Anterior cingulate cortex (tissue), 58 donors: ENCODE measurements around the gene LIPH.

Source experiments
- DNase-seq, 58 donors: peaks; one replicate each; lab custom pipeline; 2025; lab: John Stamatoyannopoulos, UW

LIPH gene

DNA sequence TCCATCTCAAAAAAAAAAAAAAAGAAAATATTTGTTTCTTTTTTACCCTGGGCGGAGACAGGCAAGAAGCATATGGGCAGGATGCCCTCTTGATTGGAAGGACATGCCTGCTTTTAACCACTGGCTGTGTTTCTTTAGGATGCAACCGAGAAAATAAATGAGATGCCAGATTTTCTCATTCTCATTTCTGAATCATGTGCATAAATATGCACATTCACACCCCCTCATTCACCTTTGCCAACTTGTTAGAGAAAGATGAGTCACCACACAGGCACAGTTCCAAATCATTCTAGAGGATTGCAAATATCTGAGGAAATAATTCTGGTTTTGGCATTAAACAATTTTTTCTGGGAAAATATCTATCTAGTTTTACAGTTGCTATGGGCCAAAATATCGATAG, 3.3 kb downstream of the LIPH start:
- DNase-seq: peak in 5 of 58 donors; percentile 1 to 33 (median 20)

DNA sequence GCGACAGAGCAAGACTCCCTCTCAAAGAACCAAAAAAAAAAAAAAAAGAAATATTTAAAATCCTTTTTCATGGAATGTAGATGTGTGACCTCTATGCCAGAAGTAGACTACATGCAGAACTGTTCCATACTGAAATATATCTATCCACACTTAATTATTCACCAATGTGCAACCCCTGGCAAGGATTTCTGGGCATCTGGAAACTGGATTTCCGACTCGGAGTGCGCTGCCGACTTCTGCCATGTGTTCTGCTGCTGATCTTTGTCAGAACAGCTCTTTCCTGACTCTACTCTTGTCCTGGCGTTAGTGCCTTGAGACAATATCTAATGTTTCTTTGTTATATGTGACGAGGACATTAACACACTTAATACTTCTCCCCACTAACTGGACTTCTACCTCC, 11.7 kb downstream of the LIPH start:
- DNase-seq: no peak

DNA sequence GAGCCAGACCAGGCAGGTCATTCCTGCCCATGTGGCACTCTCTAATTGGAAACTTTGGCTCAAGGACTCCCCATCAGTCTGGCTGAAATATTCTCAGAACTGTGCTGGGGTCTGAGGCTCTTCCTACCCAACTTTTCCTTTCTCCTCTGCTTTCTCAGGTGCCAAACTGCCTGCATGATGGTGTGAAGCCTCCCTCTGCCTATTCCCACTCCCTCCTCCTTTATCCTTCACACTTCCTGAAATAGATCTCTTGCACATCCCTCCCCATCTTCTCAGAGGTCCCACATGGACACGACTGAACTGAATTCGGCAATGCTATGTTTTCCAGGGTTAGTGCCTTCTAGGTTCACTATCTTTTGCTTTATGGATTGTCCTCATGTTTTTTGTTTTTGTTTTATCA, 12.5 kb downstream of the LIPH start:
- no peak for DNase-seq

DNA sequence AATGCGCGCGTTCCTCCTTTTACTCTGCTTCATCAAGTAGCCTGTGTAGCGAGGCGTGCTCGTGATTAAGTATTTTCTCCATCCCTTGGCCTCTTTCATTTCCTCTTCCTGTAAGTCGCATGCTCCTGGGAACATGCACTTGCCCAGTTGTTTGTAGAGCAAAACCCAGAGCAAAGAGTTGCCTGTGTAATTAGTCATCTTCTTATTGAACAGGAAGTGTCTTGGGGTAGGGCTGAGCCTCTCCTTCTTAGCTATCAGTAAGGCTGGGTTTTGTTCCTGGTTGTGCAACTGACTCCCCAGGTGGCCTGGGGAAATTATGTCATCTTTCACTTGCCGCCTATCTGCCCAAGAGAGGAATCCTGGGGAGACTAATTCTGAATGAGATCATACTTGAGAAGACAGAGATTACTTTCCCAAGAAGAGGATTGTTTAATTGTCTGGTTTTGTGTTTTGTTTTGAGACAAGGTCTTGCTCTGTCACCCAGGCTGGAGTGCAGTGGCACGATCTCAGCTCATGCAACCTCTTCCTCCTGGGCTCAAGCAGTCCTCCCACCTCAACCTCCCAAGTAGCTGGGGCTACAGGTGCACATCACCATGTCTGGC, 14.9 kb downstream of the LIPH start:
- DNase-seq: peak in 3 of 58 donors; percentile 4 to 19 (median 5)

DNA sequence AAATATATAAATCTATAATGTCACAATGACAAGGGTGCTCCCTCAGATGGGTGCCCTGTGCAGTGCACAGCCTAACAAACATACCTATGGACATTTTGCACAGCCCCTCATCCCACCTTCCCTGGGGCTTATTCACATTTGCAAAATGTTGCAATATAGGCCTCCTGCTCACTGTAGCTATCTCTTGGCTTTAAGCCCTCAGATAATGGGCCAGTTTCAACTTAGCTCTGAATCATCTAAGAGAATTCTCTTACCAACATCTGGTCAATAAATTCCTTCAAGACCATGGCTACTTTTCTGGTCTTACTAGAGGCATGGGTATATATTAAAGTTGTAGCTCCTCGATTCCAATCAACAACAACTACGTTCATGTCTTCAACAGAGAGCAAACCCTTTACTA, 17.9 kb downstream of the LIPH start:
- DNase-seq: no peak

DNA sequence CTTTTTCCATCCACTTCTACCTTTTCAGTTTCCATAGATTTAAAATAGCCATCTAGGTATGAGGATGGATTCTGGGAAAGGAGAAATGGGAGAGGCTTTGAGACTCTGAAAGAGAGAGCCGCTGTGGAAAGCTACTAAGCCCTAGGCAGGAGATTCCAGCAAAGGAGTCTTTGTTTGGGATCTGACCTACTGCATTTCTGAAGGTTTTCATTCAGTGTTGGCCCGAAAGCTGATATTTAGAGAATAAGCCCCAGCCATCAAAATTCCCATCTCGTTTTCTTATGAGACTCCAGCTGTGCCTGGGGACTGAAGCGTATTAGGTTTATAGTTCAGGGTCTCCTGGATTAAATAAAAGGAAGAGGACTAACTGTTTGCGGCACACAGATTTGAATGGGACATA, 19.5 kb downstream of the LIPH start:
- DNase-seq: peak in 2 of 58 donors; percentile 0 to 1

DNA sequence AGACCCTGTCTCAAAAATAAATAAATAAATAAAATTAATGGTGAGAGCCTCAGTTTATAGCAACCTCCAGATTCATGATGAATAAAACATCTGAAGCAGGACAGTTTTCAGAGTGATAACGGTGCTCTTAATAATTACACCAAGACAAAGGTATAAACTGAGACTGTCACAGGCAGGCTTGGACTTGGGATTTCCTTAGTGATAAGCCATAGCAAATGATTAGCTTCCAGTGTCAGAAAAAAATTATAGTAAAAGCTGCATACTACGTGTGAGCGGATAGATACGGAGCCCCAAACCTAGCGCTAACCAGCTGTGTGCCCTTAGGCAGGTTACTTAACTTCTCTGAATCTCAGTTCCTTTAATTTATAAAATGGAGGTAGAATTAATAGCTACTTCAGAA, 21.5 kb downstream of the LIPH start:
- no peak for DNase-seq

DNA sequence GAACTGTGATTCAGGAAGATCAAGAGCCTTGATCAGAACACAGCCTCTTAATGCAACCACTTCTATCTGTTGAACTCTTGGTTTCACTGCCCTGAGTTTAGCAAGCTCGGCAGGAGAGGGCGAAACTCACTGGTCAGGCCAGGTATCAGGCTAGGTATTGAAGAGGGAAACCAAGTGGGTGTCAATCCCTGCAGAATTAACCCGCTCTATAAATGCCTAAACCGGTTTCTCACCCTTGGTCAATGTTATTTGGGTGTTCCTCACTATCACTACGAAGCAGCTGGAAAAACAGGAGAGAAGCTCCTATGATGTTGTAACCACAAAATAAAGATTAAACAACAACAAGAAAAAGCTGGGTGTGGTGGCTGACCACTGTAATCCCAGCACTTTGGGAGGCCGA, 23.9 kb downstream of the LIPH start:
- DNase-seq: no peak

DNA sequence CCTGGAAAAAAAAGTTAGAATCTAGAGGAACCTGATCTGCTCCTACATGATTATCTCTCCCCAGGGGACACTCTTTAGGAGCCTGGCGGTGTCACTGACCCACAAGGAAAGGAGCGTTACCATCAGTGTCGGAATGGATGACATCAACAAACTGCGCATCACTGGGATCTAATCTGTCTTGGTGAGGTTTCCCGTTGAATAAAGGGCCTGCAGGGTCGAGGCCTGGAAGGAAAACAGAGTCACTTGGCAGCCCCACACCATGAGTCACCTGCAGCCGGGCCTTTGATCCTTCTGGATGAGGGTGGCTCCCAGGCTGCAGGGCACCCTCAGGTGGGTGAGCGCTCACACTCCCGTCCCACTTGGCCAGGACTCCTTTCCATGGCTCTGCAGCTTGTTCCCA, 25.0 kb downstream of the LIPH start:
- no peak for DNase-seq

DNA sequence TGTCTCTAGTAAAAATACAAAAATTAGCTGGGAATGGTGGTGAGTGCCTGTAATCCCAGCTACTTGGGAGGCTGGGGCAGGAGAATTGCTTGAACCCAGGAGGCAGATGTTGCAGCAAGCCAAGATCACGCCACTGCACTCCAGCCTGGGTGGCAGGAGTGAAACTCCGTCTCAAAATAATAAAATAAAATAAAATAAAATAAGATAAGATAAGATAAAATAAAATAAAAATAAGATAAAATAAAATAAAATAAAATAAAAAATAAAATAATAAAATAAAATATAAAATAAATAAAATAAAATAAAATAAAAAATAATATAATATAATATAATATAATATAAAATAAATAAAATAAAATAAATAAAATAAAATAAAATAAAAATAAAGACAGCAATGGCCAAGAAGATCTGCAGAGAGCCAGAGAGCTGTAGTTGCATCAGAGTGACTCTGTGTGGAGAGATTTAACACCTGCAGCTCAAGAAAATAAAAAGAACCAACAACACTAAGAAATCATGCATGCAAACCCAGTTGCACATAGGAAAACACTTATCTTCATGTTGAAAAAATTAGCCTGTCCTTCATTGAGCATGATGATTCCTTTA, 25.9 kb downstream of the LIPH start:
- no peak for DNase-seq

DNA sequence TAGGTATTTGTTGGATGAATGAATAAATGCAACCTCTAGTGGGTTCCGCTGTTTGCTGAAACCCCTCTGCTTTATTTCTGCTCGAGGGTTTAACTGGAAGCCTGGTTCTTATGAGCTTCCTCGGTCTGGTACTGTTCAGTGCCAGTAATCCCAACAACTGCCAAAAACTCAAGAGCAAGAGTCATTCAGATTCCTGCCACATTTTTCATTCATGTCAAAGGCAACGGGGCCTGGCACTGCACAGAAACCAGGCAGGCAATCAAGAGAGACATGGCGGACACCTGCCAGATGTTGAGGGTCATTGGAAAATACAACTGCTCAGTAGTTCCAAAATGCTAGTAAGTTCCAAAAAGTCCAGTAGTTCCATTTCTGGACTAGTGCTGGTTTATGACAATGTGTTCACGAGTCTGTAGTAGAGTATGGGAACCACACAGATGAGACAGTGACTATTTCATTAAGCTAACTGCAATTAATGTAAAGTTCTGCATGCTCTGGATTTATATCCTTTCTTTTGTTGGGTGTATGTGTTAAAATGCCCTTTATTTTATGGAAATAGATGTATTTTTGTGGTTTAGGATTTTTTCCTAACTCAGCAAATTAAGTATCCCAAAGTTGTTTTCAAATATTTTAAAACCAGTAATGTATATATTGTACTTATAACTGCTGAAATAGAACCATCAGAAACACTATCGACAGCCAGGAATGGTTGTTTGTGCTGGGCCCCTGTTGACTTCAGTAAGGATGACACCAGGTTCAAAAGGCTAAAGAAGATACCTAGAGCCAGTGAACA, 30.8 kb downstream of the LIPH start:
- no peak for DNase-seq

DNA sequence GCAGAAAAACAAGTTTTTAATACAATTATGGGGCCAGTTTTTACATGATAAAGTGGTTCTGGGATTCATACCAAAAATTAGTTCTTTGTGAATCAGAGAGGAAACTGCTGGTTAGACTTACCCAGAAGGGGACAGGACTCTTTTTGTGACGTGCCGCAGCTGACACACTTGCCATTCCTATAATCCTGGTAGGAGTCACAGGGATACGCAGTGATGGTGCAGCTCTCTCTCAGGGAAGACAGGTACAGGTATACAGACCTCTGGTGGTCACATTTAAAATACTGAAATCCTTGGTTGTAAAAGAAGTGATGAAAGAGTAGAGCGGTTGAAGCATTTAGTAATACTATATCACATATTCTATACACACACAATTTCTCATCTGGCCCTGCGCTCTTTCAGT, 33.4 kb downstream of the LIPH start:
- DNase-seq: no peak

DNA sequence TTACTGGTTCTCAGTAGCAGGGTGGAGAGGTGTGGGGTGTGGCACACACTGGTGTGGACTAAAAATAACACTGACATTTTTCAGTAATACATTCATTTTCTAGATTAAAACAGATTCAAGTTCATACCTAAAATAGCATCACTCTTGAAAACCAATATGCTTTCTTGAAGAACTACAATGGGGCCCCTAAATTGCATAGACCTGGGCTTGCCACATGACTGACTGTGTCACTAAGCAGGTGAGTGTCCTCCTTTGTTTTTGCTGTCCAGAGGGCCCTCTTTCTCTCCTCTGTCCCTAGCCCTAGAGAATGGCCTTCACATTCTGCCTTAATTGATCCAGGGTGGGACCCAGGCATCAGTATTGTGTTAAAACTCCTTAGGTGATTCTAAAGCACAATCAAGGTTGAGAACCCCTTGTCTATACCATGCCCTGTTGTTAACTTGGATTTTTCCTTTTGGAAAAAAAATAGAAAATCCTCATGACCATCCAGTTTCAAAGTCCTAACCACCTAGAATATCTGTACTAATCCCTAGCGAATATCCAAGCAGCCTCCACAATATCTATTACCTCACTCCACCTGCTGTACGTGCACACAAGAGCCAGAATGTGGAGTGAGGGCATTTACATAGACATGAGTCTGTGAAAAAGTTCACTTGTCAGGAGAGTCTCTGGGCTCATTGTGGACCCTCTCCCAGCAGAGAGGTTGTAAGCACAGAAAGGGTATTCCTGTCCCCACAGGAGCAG, 34.8 kb downstream of the LIPH start:
- no peak for DNase-seq

DNA sequence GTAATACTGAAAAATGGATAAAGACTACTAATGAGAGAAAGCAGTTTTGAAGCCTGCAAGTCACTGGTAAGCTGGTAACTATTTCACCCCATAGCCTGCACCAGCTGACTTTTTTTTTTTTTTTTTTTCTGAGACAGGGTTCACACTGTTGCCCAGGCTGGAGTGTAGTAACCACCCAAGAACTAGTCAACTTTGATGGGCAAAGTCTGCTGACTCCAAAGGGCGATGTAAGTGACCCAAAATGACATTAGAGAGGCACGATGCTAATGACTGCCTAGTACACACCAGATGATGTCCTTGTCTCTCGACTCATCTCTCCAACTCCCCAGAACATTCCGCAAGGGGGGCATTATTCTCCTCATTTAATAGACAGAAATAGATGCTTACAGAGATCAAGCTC, 40.7 kb downstream of the LIPH start:
- DNase-seq: no peak

DNA sequence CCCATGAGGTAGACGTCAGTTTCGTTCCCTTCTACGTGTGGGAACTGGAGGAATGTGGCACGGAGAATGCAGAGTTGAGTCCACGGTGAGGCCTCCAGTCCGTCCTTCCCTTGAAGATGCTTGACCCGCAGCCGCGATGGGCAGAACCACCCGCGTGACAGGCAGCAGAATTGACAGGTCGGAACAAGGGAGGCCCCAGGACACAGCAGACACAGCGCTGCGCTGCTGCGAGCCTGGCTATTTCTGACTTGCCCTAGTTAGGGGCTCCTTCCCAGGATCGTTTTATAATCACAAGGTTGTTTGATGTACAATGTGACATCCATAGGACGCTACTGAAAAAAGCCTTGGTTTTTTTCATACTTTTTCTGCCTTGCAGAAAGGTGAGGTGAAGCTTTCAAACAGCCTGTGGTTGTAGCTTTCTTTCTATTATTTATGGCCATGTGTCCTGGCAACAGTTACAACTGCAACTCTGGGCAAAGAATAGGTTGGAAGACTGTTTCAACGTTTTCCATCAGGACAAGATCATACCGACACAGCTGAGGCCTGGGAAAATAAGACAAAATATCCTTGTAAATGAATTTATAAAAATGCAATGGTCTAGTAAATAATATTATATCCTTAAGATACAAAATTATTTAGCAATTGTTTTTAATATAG, 43.9 kb downstream of the LIPH start:
- no peak for DNase-seq

DNA sequence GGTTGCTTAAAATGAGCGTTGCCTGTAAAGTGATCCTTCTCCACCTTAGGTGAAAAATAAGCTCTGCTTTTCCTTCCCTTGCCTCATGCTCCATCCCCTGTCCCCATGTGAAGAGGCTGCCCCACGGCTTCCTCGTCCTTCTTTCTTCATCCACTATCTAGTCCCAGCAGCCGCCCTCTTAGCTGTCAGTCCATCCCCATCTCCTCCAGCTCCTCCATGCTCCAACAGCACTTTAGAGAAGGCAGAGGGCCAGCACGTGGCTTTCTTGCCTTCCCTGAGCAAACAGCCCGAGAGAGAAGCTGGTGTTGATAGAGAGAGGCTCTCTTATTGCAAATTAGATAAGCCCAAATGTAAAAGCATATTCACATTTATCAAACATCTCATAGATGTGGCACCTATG, 44.5 kb downstream of the LIPH start:
- no peak for DNase-seq

DNA sequence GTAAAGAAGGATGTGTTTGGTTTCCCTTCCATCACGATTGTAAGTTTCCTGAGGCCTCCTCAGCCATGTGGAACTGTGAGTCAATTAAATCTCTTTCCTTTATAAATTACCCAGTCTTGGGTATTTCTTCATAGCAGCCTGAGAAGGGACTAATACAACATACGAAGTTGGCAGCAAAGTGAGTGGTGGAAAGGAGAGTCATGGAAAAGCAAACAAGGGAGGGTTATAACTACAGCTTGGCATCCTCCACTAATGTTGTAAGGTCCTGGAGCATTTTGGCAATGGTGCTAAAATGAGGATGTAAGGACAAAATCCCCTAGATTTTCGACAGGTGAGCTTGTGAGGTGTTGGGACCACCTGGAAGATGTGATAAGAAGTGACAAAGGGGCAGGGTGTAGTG, 47.8 kb downstream of the LIPH start:
- DNase-seq: no peak

DNA sequence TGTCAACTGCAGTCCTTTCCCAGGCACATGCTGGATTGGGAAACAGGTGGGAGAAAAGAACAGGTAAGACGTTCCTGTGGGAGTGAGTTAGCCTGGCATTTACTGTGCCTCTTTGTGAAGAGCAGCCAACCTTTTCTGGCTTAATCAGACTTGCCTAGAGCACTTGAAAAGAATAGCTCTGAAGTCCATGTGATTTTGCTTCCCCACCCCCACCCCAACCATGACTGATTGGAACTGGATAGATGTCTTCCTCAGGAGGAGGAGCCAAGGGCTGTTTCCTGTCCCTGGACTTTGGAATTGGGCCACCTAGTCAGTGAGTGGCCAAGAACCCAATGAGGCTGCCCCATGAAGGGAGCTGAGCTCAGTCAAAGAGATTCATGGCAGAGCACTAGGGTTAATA, 48.9 kb downstream of the LIPH start:
- DNase-seq: no peak

DNA sequence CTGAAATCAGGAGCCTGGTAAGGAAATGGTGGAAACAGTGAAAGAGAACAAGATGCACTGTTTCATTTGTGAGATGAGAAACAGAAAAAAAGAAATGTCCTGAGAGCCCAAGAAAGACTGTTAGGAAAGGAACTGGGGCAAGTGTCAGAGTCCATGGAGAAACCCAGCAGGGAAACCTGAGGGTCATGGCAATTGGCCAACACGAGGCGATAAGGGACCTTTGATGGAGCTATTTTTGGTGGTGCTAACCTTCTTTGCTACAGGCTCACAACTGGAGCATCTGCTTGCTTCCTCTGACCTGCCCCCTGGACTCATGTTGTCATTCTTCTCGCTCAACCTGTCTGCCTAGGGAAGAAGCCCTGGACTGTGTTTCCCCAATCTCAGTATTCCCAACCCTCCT, 49.4 kb downstream of the LIPH start:
- no peak for DNase-seq

DNA sequence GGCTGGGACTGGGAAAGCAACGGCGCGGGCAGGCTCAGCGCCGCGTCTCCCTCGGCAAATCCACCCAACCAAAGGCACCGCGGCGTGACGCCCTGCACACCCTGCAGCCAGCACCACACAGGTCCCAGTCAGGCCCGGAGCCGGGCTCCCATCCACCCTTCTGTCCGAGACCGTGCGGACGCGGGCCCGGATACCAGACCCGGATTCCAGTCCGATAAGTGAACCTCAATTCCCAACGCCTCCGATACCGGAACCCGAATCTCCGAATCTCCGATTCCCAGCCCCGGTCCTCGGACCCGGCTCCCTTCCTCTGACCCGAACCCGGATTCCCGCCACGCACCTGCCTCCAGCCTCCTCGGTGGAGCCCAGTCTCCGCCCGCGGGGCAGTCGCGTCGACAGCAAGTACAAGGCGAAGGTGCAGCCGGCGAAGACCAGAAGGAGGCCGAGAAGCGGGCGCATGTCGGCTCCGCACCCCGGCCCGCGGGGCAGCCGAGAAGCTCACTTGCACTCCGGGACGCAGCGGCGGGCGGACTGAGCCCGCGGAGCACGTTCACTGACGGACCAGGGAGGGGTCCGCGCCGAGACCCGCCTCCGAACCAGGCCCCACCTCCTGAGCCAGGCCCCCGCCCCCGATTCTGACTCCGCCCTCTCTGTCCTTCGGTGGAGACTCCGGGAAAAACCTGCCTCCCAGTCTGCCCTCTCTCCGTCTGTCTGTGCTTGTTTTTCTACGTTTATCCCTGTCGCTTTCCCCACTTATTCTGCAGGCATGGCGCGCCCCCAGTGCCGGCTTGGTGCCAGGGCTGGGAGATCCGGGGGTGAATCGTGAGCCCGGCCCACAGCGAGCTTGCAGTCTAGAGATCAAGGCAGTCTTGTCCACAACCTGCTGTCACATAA, 53.6 kb downstream of the LIPH start, which contains the start of gene TMEM41A:
Gene TMEM41A, minus strand, starts transcription at position 533 of the 894 bp plus-strand sequence. Its CDS starts 74 bp downstream, at position 459.
- peak; percentile 57 to 95 (median 87) for DNase-seq
